Measurements from ENCODE around the gene CAV1.

GRCh38 chr7:116601426-116601825 is 76.6 kb downstream of the CAV1 start:
- TF ChIP-seq POLR2AphosphoS5 (IDR thresholded peaks at IDR 0.05; ENCODE audit: low read depth, low read length), result no peak
- TF ChIP-seq POLR2A (IDR thresholded peaks at IDR 0.05; ENCODE audit: low read depth, low read length), result no peak

Data from GM12891 (cell line).